T-helper 2 cell treated with Interferon-gamma antibody and Interleukin-4, amounts not matched to agents 5 μg/mL and 100 μg/mL, for 36 hours (primary cell): Measurements from ENCODE around the gene ZEB1.
"Not testable (repeated sequence)": the region's sequence is repeated elsewhere in the genome, so short reads cannot be mapped to it uniquely, and the experiment has no call there.

Source experiments
- DNase-seq: peaks from one replicate; pipeline ENCODE4 v3.0.0; 2021; ENCODE audit warnings: low spot score
- H3K27ac Mint-ChIP-seq: one replicate; pipeline ENCODE4 v1.8.0; 2021; ENCODE audit warnings: mild to moderate bottlenecking, mixed read lengths
- H3K27me3 Mint-ChIP-seq: one replicate; pipeline ENCODE4 v1.8.0; 2021; ENCODE audit warnings: low read depth, mixed read lengths
- H3K36me3 Mint-ChIP-seq: one replicate; pipeline ENCODE4 v1.8.0; 2021; ENCODE audit warnings: low read depth, mixed read lengths
- H3K4me1 Mint-ChIP-seq: one replicate; pipeline ENCODE4 v1.8.0; 2021; ENCODE audit warnings: low read depth, mixed read lengths
- H3K4me3 Mint-ChIP-seq: one replicate; pipeline ENCODE4 v1.8.0; 2022; ENCODE audit warnings: mild to moderate bottlenecking, moderate library complexity, mixed read lengths
- H3K9me3 Mint-ChIP-seq: one replicate; pipeline ENCODE4 v1.8.0; 2021; ENCODE audit warnings: mixed read lengths

ZEB1 gene

DNA sequence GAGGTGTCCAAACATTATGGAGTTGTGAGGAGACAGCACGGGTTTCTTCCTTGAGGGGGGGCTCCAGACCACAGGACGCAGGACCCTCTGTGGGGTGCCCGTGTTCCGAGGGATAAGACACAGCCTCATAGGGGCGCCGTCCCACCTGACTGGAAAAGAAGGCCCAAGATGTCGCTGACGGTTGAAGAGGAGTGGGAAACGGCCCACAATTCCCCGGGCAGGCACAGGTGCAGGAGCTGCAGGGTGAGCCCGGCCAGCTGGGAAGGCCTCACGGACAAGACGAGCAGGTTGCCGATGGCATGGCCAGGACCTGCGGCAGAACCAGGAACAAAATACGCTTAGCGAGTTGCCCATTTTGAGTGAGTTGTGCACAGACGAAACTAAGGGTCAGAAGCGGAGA is 44.7 kb downstream of the ZEB1 start:
- not testable (repeated sequence) for DNase-seq, H3K4me3 Mint-ChIP-seq, H3K4me1 Mint-ChIP-seq, H3K9me3 Mint-ChIP-seq, H3K27ac Mint-ChIP-seq, H3K27me3 Mint-ChIP-seq
- H3K36me3 Mint-ChIP-seq, result peaks cover 22% of the 10 kb centered on the region

DNA sequence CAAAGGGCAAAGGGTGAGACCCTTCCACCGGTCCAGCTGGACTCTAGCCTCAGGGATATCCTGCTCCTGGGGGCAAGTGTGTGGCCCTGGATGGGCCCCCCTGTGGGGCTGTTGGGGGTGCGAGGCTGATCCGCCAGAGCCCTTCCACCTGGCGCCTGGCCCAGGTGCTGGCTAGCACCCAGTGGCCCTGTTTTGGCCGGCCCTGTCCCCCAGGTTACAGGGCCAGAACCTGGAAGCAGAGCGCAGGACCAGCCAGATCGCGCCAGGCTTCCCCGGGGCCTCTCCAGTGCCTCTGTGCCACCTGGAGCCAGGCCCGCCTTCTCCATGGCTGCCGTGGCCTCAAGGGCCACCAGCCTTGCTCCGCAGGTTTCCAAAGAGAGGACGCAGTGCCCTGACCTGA is 45.2 kb downstream of the ZEB1 start:
- not testable (repeated sequence) for H3K4me1 Mint-ChIP-seq, H3K4me3 Mint-ChIP-seq, DNase-seq, H3K9me3 Mint-ChIP-seq, H3K27me3 Mint-ChIP-seq, H3K27ac Mint-ChIP-seq
- peaks cover 25% of the 10 kb centered on the region for H3K36me3 Mint-ChIP-seq

DNA sequence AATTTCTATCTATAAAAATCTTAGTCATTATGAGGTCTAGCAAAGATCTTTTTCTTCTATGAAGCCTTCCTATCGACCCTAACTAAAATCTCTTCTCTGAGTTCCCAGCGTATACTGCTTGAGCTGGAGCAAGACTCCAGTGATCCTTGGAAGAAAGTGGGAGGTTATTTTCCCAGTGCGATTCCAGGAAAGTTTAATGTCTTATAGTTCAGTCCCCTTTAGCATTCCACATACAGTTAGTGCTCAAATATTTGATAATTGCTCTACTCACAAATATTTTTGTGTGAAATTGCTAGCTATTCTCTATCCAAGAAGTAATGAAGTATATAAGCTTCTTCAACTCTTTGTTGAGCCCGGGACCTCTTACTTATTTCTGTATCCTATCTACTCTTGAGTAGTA is 47.7 kb downstream of the ZEB1 start:
- Mint-ChIP-seq H3K4me3 (no peak overlapping the region), H3K36me3 (peaks cover 15% of the 10 kb centered on the region), H3K27me3 (no peaks in the 10 kb centered on the region), H3K27ac (no peak overlapping the region), H3K4me1 (peaks cover 16% of the 10 kb centered on the region), H3K9me3 (no peaks in the 10 kb centered on the region)
- no peak for DNase-seq

DNA sequence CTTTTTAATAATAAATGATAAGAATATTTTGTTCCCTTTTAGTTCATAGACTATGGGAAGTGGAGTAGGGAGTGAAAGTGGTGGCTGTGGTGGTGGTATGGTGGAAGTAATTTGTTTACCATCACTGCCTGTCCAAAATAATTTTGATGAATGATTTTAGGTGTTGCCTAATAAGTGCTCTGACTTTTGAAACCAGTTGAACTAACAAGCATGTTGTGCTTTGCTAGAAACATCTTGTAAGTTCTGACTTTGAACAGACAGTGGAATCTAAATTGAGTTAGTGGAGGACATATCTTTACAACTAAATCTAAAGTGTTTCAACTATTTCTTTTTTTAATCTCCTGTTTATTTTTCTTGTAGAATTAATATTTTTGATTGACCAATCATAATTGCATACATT is 49.7 kb downstream of the ZEB1 start:
- no peak for DNase-seq
- Mint-ChIP-seq H3K27me3 (no peaks in the 10 kb centered on the region), H3K4me3 (no peak overlapping the region), H3K9me3 (no peaks in the 10 kb centered on the region), H3K36me3 (peaks cover 7% of the 10 kb centered on the region), H3K4me1 (peaks cover 16% of the 10 kb centered on the region), H3K27ac (no peak overlapping the region)

DNA sequence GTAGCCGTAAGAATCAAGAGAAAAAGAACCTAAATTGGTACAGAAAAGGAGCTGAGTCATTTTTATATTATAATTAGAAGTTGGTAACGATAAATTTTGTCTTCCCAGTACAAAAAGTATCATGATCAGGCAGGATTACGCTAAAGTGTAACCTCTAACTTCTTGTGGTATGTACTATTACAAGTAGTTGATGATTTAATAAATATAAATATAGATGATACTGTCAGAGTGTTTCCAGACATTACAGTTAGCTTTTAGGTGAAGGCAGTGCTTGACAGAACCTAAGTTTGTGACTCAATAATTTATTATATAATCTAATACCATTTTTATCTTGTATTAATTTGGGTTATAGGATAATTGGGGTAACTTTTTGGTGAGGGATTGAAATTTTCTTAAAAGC is 53.4 kb downstream of the ZEB1 start:
- Mint-ChIP-seq H3K9me3 (no peaks in the 10 kb centered on the region), H3K4me3 (no peak overlapping the region)

DNA sequence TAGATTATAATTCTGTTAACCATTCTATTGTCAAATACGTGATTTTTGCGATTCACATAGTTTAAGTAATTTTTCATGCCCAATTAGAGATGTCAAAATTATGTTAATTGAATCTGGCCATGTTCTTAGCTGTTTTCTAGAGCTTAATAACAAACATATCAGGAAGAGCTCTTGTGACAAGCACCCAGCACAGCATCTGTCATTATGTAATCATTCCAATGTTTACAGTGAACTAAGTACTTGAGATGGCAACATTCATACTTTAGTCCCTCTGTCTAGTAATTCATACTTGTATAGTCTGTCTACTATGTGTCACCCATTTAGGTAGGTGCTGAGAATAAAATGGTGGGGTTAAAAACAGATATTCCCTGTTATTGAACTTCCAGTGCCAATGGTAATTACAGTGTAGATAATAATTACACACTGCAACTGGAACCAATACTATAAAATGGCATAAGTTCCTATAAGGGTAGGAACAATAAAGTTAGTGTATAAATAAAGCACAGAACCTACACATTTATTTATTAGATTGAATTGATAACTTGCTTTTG is 55.2 kb downstream of the ZEB1 start:
- peaks cover 2% of the 10 kb centered on the region for H3K36me3 Mint-ChIP-seq
- H3K27ac Mint-ChIP-seq, result no peak overlapping the region
- no peak for DNase-seq
- H3K9me3 Mint-ChIP-seq, result no peaks in the 10 kb centered on the region
- no peaks in the 10 kb centered on the region for H3K27me3 Mint-ChIP-seq
- peaks cover 14% of the 10 kb centered on the region for H3K4me1 Mint-ChIP-seq
- no peak overlapping the region for H3K4me3 Mint-ChIP-seq

More for the DNA sequence above, 53.4 kb downstream of the ZEB1 start:
- H3K27ac Mint-ChIP-seq, result no peak overlapping the region
- no peak for DNase-seq
- H3K27me3 Mint-ChIP-seq, result no peaks in the 10 kb centered on the region
- peaks cover 17% of the 10 kb centered on the region for H3K4me1 Mint-ChIP-seq
- peaks cover 4% of the 10 kb centered on the region for H3K36me3 Mint-ChIP-seq

DNA sequence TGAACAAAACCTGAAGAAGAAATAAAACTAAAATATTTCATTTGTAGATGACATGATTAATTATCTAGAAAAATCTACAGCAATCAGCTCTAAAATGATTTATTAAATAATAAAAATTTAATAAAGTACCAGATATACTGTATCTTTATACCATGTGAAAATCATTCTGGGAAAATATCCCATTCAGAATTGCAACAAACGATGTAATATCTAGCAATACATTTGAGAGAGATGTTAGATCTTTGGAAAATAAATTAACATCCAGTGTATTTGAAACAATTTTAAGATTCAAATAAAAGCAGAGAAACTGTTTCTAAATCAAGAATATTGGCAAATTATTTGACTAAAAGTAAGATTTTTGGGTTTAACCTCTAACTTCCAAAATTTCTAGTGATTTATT is 62.2 kb downstream of the ZEB1 start:
- Mint-ChIP-seq H3K36me3 (no peaks in the 10 kb centered on the region), H3K27me3 (no peaks in the 10 kb centered on the region), H3K9me3 (no peaks in the 10 kb centered on the region), H3K27ac (no peak overlapping the region), H3K4me3 (no peak overlapping the region), H3K4me1 (peaks cover 14% of the 10 kb centered on the region)
- no peak for DNase-seq

DNA sequence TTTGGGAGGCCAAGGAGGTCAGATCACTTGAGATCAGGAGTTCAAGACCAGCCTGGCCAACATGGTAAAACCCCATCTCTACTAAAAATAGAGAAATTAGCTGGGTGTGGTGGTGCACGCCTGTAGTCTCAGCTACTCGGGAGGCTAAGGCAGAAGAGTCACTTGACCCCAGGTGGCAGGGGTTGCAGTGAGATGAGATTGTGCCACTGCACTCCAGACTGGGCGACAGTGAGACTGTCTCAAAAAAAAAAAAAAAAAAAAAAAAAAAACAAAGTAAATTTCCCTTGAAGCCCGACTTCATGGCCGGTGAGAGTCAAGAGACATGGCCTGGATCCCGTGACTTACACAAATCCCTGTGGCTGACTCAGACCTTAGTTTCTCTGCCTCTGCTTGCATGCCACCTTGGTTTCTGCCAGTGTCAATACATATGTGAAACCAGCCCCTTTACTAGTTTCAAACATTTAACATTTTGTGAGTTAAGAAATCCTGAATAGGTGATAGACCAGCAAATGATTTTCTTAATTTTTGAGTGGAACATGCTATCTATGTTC is 62.8 kb downstream of the ZEB1 start:
- Mint-ChIP-seq H3K27me3 (no peaks in the 10 kb centered on the region), H3K36me3 (no peaks in the 10 kb centered on the region), H3K4me1 (peaks cover 14% of the 10 kb centered on the region), H3K27ac (no peak overlapping the region), H3K9me3 (no peaks in the 10 kb centered on the region), H3K4me3 (no peak overlapping the region)
- no peak for DNase-seq

DNA sequence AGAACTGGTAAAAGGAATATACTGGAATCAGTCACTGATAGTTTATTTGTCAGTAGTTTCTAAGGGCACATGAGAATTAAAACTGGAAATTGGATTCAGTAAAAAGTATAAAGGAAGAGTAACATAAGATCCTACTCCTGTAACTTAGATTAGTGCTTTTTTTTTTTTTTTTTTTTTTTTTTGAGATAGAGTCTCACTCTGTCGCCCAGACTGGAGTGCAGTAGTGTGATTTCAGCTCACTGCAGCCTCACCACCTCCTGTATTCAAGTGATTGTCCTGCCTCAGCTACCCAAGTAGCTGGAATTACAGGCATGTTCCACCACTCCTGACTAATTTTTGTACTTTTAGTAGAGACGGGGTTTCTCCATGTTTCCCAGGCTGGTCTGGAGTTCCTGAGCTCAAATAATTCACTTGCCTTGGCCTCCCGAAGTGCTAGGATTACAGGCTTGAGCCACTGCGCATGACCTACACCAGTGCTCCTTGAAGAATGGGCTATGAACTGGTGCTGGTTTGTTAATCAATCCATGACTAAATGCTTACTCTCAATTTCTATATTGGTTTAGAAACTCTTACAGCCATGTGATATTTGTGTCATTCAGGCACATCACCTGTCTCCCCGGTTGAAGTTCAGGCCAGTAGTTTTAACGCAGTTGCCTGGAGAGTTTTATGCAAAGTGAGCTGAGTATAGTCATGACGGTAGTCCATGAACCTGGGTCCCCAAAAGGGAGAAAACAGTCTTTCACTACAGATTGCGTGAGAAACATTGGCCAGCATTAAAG is 65.0 kb downstream of the ZEB1 start:
- peaks cover 17% of the 10 kb centered on the region for H3K4me1 Mint-ChIP-seq
- no peaks in the 10 kb centered on the region for H3K9me3 Mint-ChIP-seq
- no peaks in the 10 kb centered on the region for H3K27me3 Mint-ChIP-seq
- no peak overlapping the region for H3K27ac Mint-ChIP-seq
- H3K4me3 Mint-ChIP-seq, result no peak overlapping the region
- no peak for DNase-seq
- H3K36me3 Mint-ChIP-seq, result peaks cover 13% of the 10 kb centered on the region

DNA sequence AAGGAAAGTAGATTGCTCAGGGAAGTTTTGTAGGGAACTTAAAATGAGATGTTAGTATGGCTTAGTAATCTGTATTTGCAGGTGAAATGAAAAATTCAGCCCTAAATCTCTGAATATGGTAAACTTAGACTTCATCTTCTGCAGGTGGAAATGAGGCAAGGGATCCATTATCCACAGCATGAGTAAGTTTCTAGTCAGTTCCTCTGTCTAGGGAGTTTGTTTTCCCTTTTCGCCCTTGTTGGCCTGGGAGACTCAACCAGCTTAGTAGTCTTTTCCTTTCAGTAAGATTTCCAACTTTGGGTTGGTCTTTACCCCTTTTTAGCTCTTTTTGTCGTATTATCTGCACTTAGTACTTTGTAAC is 65.6 kb downstream of the ZEB1 start:
- no peak for DNase-seq
- H3K27me3 Mint-ChIP-seq, result no peaks in the 10 kb centered on the region
- H3K4me3 Mint-ChIP-seq, result no peak overlapping the region
- H3K27ac Mint-ChIP-seq, result no peak overlapping the region
- H3K9me3 Mint-ChIP-seq, result no peaks in the 10 kb centered on the region
- peaks cover 16% of the 10 kb centered on the region for H3K36me3 Mint-ChIP-seq
- H3K4me1 Mint-ChIP-seq, result peaks cover 15% of the 10 kb centered on the region

DNA sequence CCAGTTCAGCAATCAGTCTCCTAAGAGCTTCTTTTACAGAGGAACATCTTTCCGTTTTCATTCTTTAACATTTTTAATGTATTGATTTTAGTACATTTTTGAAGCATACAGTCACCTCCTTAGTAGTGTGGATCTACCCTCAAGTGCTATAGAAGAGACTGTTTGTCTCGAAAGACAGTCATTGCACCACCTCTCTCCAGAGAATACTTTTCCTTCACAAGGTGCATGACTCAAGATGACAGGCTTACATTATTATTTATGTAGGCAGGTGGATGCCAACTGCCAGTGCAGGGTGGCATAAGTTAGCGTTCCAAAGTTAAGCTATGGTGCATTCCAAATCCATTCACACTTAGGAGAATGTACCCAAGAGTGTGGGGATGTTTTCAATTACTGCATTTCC is 71.8 kb downstream of the ZEB1 start:
- Mint-ChIP-seq H3K4me3 (no peak overlapping the region), H3K27ac (no peak overlapping the region), H3K36me3 (peaks cover 29% of the 10 kb centered on the region), H3K4me1 (peaks cover 18% of the 10 kb centered on the region), H3K9me3 (no peaks in the 10 kb centered on the region), H3K27me3 (no peaks in the 10 kb centered on the region)
- no peak for DNase-seq

DNA sequence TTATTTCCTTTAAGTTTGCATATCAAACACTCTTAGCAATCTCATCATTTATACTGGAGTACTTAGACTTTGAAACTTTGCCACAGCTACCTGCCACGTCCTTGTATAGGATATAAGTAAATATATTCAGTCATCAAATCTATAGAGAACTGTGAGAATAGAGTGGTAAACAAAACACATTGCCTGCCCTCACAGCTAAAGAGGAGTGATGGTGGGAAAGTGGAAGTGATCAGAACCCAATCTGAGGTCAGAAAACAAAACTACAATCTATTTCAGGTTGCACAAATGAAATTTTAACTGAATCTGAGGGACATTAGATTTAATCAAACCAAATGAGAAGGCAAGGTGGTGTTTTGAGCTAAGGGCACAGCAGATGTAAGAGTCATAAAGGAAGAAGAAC is 74.8 kb downstream of the ZEB1 start:
- Mint-ChIP-seq H3K4me1 (peaks cover 21% of the 10 kb centered on the region), H3K27me3 (no peaks in the 10 kb centered on the region), H3K9me3 (no peaks in the 10 kb centered on the region), H3K27ac (peak overlapping the region; percentile 11), H3K36me3 (peaks cover 17% of the 10 kb centered on the region), H3K4me3 (no peak overlapping the region)
- DNase-seq, result no peak

DNA sequence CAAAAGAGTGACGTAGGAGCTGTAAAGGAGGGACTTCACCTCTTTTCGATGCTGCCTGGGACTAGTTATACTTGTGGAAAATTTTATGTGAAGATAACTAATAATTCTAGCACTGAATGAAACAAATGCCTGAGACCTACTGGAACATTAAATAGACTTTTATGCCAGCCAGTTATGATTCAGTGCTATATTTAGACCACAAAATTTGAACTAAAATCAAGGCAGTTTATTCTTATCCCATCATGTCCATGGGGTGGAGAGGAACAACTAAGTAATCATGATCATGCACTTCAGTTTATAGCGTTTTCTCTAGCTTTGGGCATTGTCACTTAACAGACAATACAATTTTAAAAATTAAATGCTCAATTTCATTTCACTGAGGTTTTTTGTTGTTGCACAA is 76.7 kb downstream of the ZEB1 start:
- no peaks in the 10 kb centered on the region for H3K27me3 Mint-ChIP-seq
- H3K36me3 Mint-ChIP-seq, result peaks cover 15% of the 10 kb centered on the region
- H3K4me1 Mint-ChIP-seq, result peaks cover 28% of the 10 kb centered on the region
- DNase-seq, result no peak
- H3K27ac Mint-ChIP-seq, result no peak overlapping the region
- no peaks in the 10 kb centered on the region for H3K9me3 Mint-ChIP-seq
- no peak overlapping the region for H3K4me3 Mint-ChIP-seq

DNA sequence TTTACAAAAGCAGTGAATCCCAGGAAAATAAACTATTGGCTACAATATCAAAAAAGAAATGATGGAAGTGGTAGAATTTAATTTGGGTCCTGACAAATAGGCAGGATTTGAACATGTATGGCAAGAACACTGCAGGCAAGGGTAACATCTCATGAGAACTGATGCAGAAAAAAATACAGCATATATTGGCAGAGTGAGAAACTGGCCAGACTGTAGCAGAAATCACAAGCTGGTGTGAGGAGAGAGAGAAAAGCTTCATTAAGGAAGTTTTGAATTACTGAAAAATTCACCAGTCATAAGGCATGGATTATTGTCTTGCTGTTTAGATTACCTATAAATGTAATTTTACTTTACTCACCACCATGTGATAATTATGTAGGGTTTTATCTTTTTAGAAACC is 77.4 kb downstream of the ZEB1 start:
- Mint-ChIP-seq H3K36me3 (peaks cover 11% of the 10 kb centered on the region), H3K9me3 (no peaks in the 10 kb centered on the region), H3K4me1 (peaks cover 27% of the 10 kb centered on the region), H3K27me3 (no peaks in the 10 kb centered on the region), H3K27ac (no peak overlapping the region), H3K4me3 (no peak overlapping the region)
- no peak for DNase-seq

DNA sequence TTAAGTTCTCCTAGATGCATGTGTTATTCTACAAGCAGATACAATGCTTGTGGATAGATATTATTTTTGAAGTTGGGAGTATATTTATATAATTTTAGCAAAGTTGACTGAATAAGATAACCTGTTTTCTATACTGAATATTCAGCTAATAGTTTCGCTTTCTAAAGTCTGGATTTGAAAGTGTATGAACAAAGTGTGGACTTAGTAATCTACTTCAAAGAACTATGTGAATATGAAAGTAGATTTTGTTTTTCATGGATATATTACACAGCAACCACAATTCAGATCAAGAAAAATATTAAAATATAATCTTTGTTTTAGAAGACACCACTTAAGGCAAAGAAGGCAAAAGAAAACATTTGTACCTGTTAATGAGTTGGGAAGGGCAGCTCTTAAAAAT is 78.8 kb downstream of the ZEB1 start:
- Mint-ChIP-seq H3K4me3 (no peak overlapping the region), H3K36me3 (peaks cover 11% of the 10 kb centered on the region), H3K4me1 (peaks cover 31% of the 10 kb centered on the region), H3K27me3 (no peaks in the 10 kb centered on the region), H3K9me3 (no peaks in the 10 kb centered on the region), H3K27ac (no peak overlapping the region)
- DNase-seq, result no peak
